IMR-90 (cell line): Measurements from ENCODE around the gene CDH12. TPM values are rescaled to one million over a fixed set of nuclear protein-coding genes. Genes with fewer than 3 reads are reported as not detected.

Source experiments
- ATAC-seq: fragments of 200-7000 bp; cut with Tn5 transposase; 2 replicates; pipeline ENCODE4 v1.9.1; 2020; ENCODE audit warnings: low read depth, mild to moderate bottlenecking, moderate library complexity
- BruUV-seq: library from RNA; stranded (reverse); fragments of 400-500 nt; replicated peaks from 2 replicates; lab custom pipeline; 2021; lab: Mats Ljungman, UMichigan
- CTCF ChIA-PET: fragments of 300-600 bp; formaldehyde crosslinking; extraction: SDS; loops from one replicate; lab custom pipeline; 2021; ENCODE audit warnings: antibody characterized with exemption; lab: Yijun Ruan, JAX
- POLR2A ChIA-PET: fragments of 300-600 bp; sonication (Branson Sonifier 250); formaldehyde crosslinking; loops from one replicate; lab custom pipeline; 2022; ENCODE audit warnings: antibody characterized with exemption; ENCODE audit not compliant: unreplicated experiment; lab: Charles Lee
- DNase-seq: peaks from one replicate; pipeline ENCODE4 v3.0.0; 2013
- H2AFZ ChIP-seq: replicated peaks from 2 replicates; pipeline ENCODE3; 2013; ENCODE audit warnings: low read length, mild to moderate bottlenecking; ENCODE audit not compliant: poor library complexity
- H2AK5ac ChIP-seq: 2 replicates; pipeline ENCODE4 v1.6.1; 2013; ENCODE audit warnings: low read depth, low read length, inconsistent platforms
- H2AK9ac ChIP-seq: replicated peaks from 2 replicates; pipeline ENCODE3; 2013; ENCODE audit warnings: mild to moderate bottlenecking, low read depth, low read length, moderate library complexity; ENCODE audit not compliant: poor library complexity
- H2BK120ac ChIP-seq: 2 replicates; pipeline ENCODE4 v1.6.1; 2013; ENCODE audit warnings: low read depth, low read length, inconsistent platforms
- H2BK15ac ChIP-seq: 3 replicates; pipeline ENCODE4 v1.6.1; 2013; ENCODE audit warnings: low read depth, low read length, inconsistent platforms
- H2BK20ac ChIP-seq: 2 replicates; pipeline ENCODE4 v1.6.1; 2013; ENCODE audit warnings: low read depth, mild to moderate bottlenecking, inconsistent platforms, low read length, moderate library complexity
- H2BK5ac ChIP-seq: 2 replicates; pipeline ENCODE4 v1.6.1; 2013; ENCODE audit warnings: mild to moderate bottlenecking, low read depth, low read length, inconsistent platforms; ENCODE audit not compliant: poor library complexity, severe bottlenecking
- H3K14ac ChIP-seq: replicated peaks from 2 replicates; pipeline ENCODE4 v1.6.1; 2013; ENCODE audit warnings: low read depth, low read length, inconsistent platforms
- H3K18ac ChIP-seq: 2 replicates; pipeline ENCODE4 v1.6.1; 2013; ENCODE audit warnings: low read depth, low read length, control low read depth
- H3K23ac ChIP-seq: 2 replicates; pipeline ENCODE4 v1.6.1; 2013; ENCODE audit warnings: low read depth, low read length, inconsistent platforms
- H3K27ac ChIP-seq: 2 replicates; pipeline ENCODE4 v1.5.1; 2013; ENCODE audit warnings: mild to moderate bottlenecking, control low read depth, low read length; ENCODE audit not compliant: insufficient read depth
- H3K27me3 ChIP-seq: 2 replicates; pipeline ENCODE4 v1.6.1; 2013; ENCODE audit warnings: low read length; ENCODE audit not compliant: control insufficient read depth, insufficient read depth
- H3K36me3 ChIP-seq: 2 replicates; pipeline ENCODE4 v1.6.1; 2013; ENCODE audit warnings: low read length, mixed read lengths; ENCODE audit not compliant: control insufficient read depth, insufficient read depth
- H3K4ac ChIP-seq: 2 replicates; pipeline ENCODE4 v1.6.1; 2013; ENCODE audit warnings: low read depth, low read length, inconsistent platforms
- H3K4me1 ChIP-seq: 2 replicates; pipeline ENCODE4 v1.6.1; 2013; ENCODE audit warnings: low read length, mixed read lengths; ENCODE audit not compliant: control insufficient read depth, insufficient read depth
- H3K4me2 ChIP-seq: 2 replicates; pipeline ENCODE4 v1.6.1; 2013; ENCODE audit warnings: low read depth, mild to moderate bottlenecking, control low read depth, low read length, moderate library complexity
- H3K4me3 ChIP-seq: 2 replicates; pipeline ENCODE4 v1.5.1; 2013; ENCODE audit warnings: low read depth, mild to moderate bottlenecking, control low read depth, low read length, moderate library complexity; ENCODE audit not compliant: insufficient read depth
- H3K56ac ChIP-seq: 2 replicates; pipeline ENCODE4 v1.6.1; 2013; ENCODE audit warnings: low read length, inconsistent platforms; ENCODE audit not compliant: insufficient read depth; ENCODE audit errors: extremely low read depth
- H3K79me1 ChIP-seq, 2 experiments: 2 replicates each; pipeline ENCODE4 v1.6.1; 2013; ENCODE audit warnings: low read length in 2 of 2, inconsistent platforms in 1 of 2, low read depth in 1 of 2
- H3K9ac ChIP-seq: 2 replicates; pipeline ENCODE4 v1.6.1; 2013; ENCODE audit warnings: low read depth, low read length, control low read depth
- H3K9me1 ChIP-seq: 2 replicates; pipeline ENCODE4 v1.6.1; 2013; ENCODE audit warnings: low read length, inconsistent platforms; ENCODE audit not compliant: insufficient read depth
- H3K9me3 ChIP-seq: 2 replicates; pipeline ENCODE4 v1.6.1; 2013; ENCODE audit warnings: low read length; ENCODE audit not compliant: control insufficient read depth, insufficient read depth
- H4K20me1 ChIP-seq: 2 replicates; pipeline ENCODE4 v1.6.1; 2013; ENCODE audit warnings: low read length, inconsistent platforms; ENCODE audit not compliant: insufficient read depth
- H4K5ac ChIP-seq: 2 replicates; pipeline ENCODE4 v1.6.1; 2013; ENCODE audit warnings: mild to moderate bottlenecking, low read depth, low read length, control low read depth
- H4K8ac ChIP-seq, 2 experiments: 2 replicates each; pipeline ENCODE4 v1.6.1; 2013; ENCODE audit warnings: low read depth in 2 of 2, low read length in 2 of 2, control low read depth in 1 of 2, inconsistent platforms in 1 of 2
- H4K91ac ChIP-seq: 2 replicates; pipeline ENCODE4 v1.6.1; 2013; ENCODE audit warnings: low read depth, low read length, inconsistent platforms; ENCODE audit not compliant: insufficient read depth
- BHLHE40 ChIP-seq: fragments of 150-350 bp; IDR thresholded peaks from 2 replicates; pipeline ENCODE4 v1.6.1; 2016; ENCODE audit warnings: mild to moderate bottlenecking, low read depth, low read length
- CHD1 ChIP-seq: IDR thresholded peaks from 2 replicates; pipeline ENCODE4 v1.6.1; 2012; ENCODE audit warnings: low read depth, low read length, improper control_type of control experiment
- MAZ ChIP-seq: IDR thresholded peaks from 2 replicates; pipeline ENCODE4 v1.6.1; 2012; ENCODE audit warnings: low read depth, mild to moderate bottlenecking, low read length, improper control_type of control experiment, moderate library complexity, borderline replicate concordance
- MXI1 ChIP-seq: IDR thresholded peaks from 2 replicates; pipeline ENCODE4 v1.6.1; 2012; ENCODE audit warnings: low read depth, mild to moderate bottlenecking, low read length, moderate library complexity, borderline replicate concordance
- NFE2L2 ChIP-seq: fragments of 150-350 bp; IDR thresholded peaks from 2 replicates; pipeline ENCODE4 v1.6.1; 2016; ENCODE audit warnings: low read depth, mild to moderate bottlenecking, low read length
- POLR2A ChIP-seq: IDR thresholded peaks from 2 replicates; pipeline ENCODE4 v1.6.1; 2012; ENCODE audit warnings: mild to moderate bottlenecking, low read depth, low read length
- WGBS, 2 experiments: methylation state at CpG; one replicate each; pipeline versions ENCODE4 v1.1.5 to v1.1.7; 2013; ENCODE audit warnings: missing lambda C conversion rate in 2 of 2; ENCODE audit not compliant: insufficient read length in 1 of 2; ENCODE audit errors: extremely low coverage in 2 of 2; 5-methylcytosine and 5-hydroxymethylcytosine counted together
- dilution Hi-C: fragments of 300-500 bp; cut with HindIII; formaldehyde crosslinking; loops from one replicate; pipeline ENCODE4 v1.14.3; 2018; ENCODE audit warnings: low sequenced_read_pairs; ENCODE audit not compliant: unreplicated experiment
- in situ Hi-C: fragments of 300-500 bp; cut with MboI; formaldehyde crosslinking; loops from 3 replicates; pipeline ENCODE4 v1.14.3; 2019; ENCODE audit warnings: low sequenced_read_pairs, inconsistent platforms, mixed read lengths
- intact Hi-C: fragments of 100-400 bp; cut with micrococcal nuclease; formaldehyde crosslinking; loops from 2 replicates; pipeline ENCODE4 v1.10.0; 2022
- polyA plus RNA-seq, 3 experiments: library from polyadenylated mRNA; depleted of rRNA; stranded (reverse); fragments of >200 nt; gene quantifications; 2 replicates each; pipeline ENCODE4 v1.2.3, GENCODE V29; 2012; ENCODE audit warnings: low replicate concordance in 1 of 3
- total RNA-seq: library from RNA; depleted of rRNA; stranded (reverse); fragments of >200 nt; gene quantifications from 2 replicates; pipeline ENCODE4 v1.2.3, GENCODE V29; 2012
- TF ChIP-seq, protein P1 (sequence below): fragments of 150-350 bp; IDR thresholded peaks from 2 replicates; pipeline ENCODE4 v1.6.1; 2017; ENCODE audit warnings: mild to moderate bottlenecking, antibody characterized with exemption, low read length, low read depth

CDH12 gene
- total and polyA plus RNA-seq, 2 of the 4 experiments (the other 2 are of a cell fraction), result not detected

DNA sequence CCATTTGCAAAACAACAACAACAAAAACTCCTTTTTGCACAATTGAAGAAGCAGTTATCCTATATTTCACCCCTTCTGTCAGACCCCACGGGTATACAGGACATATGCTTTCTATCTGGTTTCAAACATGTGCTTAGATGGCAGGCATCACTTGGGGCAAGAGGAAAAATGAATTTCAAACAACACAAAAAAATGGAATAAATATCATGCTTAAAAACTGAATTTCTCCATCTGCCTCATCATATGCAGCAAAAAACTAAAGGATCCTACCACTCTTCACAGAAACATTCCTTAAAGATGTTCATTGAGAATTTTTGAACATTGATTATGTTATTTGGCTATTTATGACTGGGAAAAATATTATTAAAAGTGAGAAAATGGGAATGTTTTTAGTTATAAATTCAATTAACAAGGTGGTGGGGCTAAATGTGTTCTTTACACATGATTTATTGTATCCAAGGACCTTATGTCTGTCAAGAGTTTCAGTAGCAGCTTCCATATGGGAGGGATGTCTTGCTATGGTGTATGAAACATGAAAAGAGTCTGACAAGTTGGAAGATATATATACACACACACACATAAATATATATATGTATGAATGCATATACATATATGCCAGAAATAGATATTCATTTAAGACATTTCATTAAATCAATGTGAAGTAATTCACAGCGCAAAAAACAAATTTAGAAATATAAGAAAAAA, 358.0 kb downstream of the CDH12 start:
- Histone ChIP-seq H3K79me1 (no peaks in the 10 kb centered on the region), H3K27me3 (no peaks in the 10 kb centered on the region), H2AK9ac (no peak overlapping the region), H2BK5ac (no peak overlapping the region), H3K18ac (no peak overlapping the region), H4K5ac (no peak overlapping the region), H3K23ac (no peak overlapping the region), H3K4me2 (no peak overlapping the region), H4K91ac (no peak overlapping the region), H3K56ac (no peak overlapping the region), H2BK120ac (no peak overlapping the region), H3K4ac (no peak overlapping the region), H2BK15ac (no peak overlapping the region), H2AK5ac (no peak overlapping the region), H3K27ac (no peak overlapping the region), H3K9me1 (no peaks in the 10 kb centered on the region), H4K8ac (no peak overlapping the region), H2BK20ac (no peak overlapping the region), H3K14ac (no peak overlapping the region), H4K20me1 (no peaks in the 10 kb centered on the region), H3K4me1 (no peaks in the 10 kb centered on the region), H3K9me3 (no peaks in the 10 kb centered on the region), H3K36me3 (no peaks in the 10 kb centered on the region), H3K4me3 (no peak overlapping the region), H2AFZ (no peak overlapping the region), H3K9ac (no peak overlapping the region)
- in situ Hi-C loops, result no loop called here
- intact Hi-C loops, result no loop called here
- dilution Hi-C loops, result no loop called here
- BruUV-seq, result no TSS peak
- ATAC-seq, result no peak
- POLR2A ChIA-PET, result no interaction called here
- TF ChIP-seq MXI1 (no peak), CHD1 (no peak), POLR2A (no peak), MAZ (no peak), BHLHE40 (no peak), NFE2L2 (no peak)
- TF ChIP-seq, protein P1, sequence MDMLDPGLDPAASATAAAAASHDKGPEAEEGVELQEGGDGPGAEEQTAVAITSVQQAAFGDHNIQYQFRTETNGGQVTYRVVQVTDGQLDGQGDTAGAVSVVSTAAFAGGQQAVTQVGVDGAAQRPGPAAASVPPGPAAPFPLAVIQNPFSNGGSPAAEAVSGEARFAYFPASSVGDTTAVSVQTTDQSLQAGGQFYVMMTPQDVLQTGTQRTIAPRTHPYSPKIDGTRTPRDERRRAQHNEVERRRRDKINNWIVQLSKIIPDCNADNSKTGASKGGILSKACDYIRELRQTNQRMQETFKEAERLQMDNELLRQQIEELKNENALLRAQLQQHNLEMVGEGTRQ, result no peak
- WGBS, 2 experiments, result no CpG with 5 or more reads among the region's 2 CpGs
- no peak for DNase-seq
- CTCF ChIA-PET, result no interaction called here
